NCI-H128 (cell line): ENCODE results near the gene MOV10L1.

Experiments
- DNase-seq: peaks from one replicate; lab custom pipeline; 2025; ENCODE audit not compliant: unreplicated experiment; lab: John Stamatoyannopoulos, UW

The MOV10L1 gene

GRCh38 chr22:50089682-50090411, at the start of gene MOV10L1:
Gene MOV10L1, plus strand, starts transcription at chr22:50090006. Its CDS starts 83 bp downstream, at chr22:50090089.
- no peak for DNase-seq

GRCh38 chr22:50040717-50041116, 49.1 kb upstream of the MOV10L1 start:
- no peak for DNase-seq

GRCh38 chr22:50041361-50042065, 48.3 kb upstream of the MOV10L1 start:
- no peak for DNase-seq

GRCh38 chr22:50044485-50045118, 45.2 kb upstream of the MOV10L1 start:
- DNase-seq = no peak

- DNase-seq = no peak
Measured at GRCh38 chr22:50045211-50046018, 44.4 kb upstream of the MOV10L1 start.

GRCh38 chr22:50046019-50046415, 43.8 kb upstream of the MOV10L1 start:
- DNase-seq = no peak

GRCh38 chr22:50046481-50047245, 43.1 kb upstream of the MOV10L1 start:
- DNase-seq = no peak

GRCh38 chr22:50047346-50047745, 42.5 kb upstream of the MOV10L1 start:
- no peak for DNase-seq

GRCh38 chr22:50048061-50048765, 41.6 kb upstream of the MOV10L1 start:
- no peak for DNase-seq

- DNase-seq = no peak
Measured at GRCh38 chr22:50048836-50049235, 41.0 kb upstream of the MOV10L1 start.

- no peak for DNase-seq
Measured at GRCh38 chr22:50049299-50050195, 40.3 kb upstream of the MOV10L1 start.

GRCh38 chr22:50051930-50052329, 37.9 kb upstream of the MOV10L1 start:
- DNase-seq = no peak

GRCh38 chr22:50053861-50054260, 35.9 kb upstream of the MOV10L1 start:
- DNase-seq = no peak

GRCh38 chr22:50056214-50056972, 33.4 kb upstream of the MOV10L1 start:
- no peak for DNase-seq

GRCh38 chr22:50057278-50058060, 32.3 kb upstream of the MOV10L1 start:
- DNase-seq = no peak

- no peak for DNase-seq
Measured at GRCh38 chr22:50058061-50058905, 31.5 kb upstream of the MOV10L1 start, which contains the start of gene TTLL8. Gene TTLL8, minus strand, starts transcription at chr22:50058298.
